B cell (primary cell): ENCODE results near the gene SOX3. TPM values are rescaled to one million over a fixed set of nuclear protein-coding genes. Genes with fewer than 3 reads are reported as not detected.

Source experiments
- ATAC-seq: fragments of 200-7000 bp; cut with Tn5 transposase; one replicate; pipeline ENCODE4 v1.10.0; 2021; ENCODE audit warnings: low read depth, mild to moderate bottlenecking, moderate number of reproducible peaks, moderate library complexity
- CTCF ChIA-PET: fragments of 350-600 bp; sonication (Branson Sonifier 250); formaldehyde crosslinking; loops from one replicate; lab custom pipeline; 2021; ENCODE audit warnings: antibody characterized with exemption, inconsistent platforms; lab: Charles Lee
- POLR2A ChIA-PET: fragments of 350-600 bp; sonication (Branson Sonifier 250); formaldehyde crosslinking; loops from one replicate; lab custom pipeline; 2021; ENCODE audit warnings: antibody characterized with exemption; lab: Charles Lee
- DNase-seq: peaks from one replicate; pipeline ENCODE4 v3.0.0; 2013
- H2AFZ ChIP-seq: 2 replicates; pipeline ENCODE4 v1.6.1; 2012; ENCODE audit warnings: mild to moderate bottlenecking, low read depth, low read length; ENCODE audit not compliant: insufficient read depth, poor library complexity, severe bottlenecking
- H3K27ac ChIP-seq, 2 donors: 1 replicate in 1 of 2; 2 replicates in 1 of 2; pipeline ENCODE4 v1.5.1; 2012 to 2013; ENCODE audit warnings: low read length in 2 of 2, mild to moderate bottlenecking in 2 of 2, moderate library complexity in 1 of 2
- H3K27me3 ChIP-seq, 4 experiments: fragments of 200-600 bp in 1 of 4; sonication (generic) in 1 of 4; replicated peaks in 1 of 4; 1 replicate in 2 of 4; 2 replicates in 2 of 4; pipeline versions ENCODE4 v1.6.1 to v1.7.0; 2013 to 2016; ENCODE audit warnings: low read length in 3 of 4, mild to moderate bottlenecking in 2 of 4, mixed read lengths in 1 of 4, moderate library complexity in 1 of 4; ENCODE audit not compliant: insufficient read depth in 4 of 4, control insufficient read depth in 3 of 4; ENCODE audit errors: control extremely low read depth in 1 of 4
- H3K36me3 ChIP-seq, 2 experiments: replicated peaks in 1 of 2; 1 replicate in 1 of 2; 2 replicates in 1 of 2; pipeline versions ENCODE4 v1.6.1 to v1.7.1; 2013; ENCODE audit warnings: low read length in 1 of 2; ENCODE audit not compliant: insufficient read depth in 2 of 2, control insufficient read depth in 1 of 2; ENCODE audit errors: control extremely low read depth in 1 of 2, extremely low read depth in 1 of 2
- H3K4me1 ChIP-seq, 2 donors: fragments of 200-600 bp in 1 of 2; sonication (generic) in 1 of 2; 1 replicate in 1 of 2; 2 replicates in 1 of 2; pipeline versions ENCODE4 v1.5.1 to v1.6.1; 2013 to 2017; ENCODE audit warnings: low read length in 2 of 2; ENCODE audit not compliant: control insufficient read depth in 2 of 2, insufficient read depth in 2 of 2
- H3K4me2 ChIP-seq: replicated peaks from 2 replicates; pipeline ENCODE3; 2012; ENCODE audit warnings: mild to moderate bottlenecking, low read depth, low read length; ENCODE audit not compliant: poor library complexity, severe bottlenecking
- H3K4me3 ChIP-seq, 5 experiments: fragments of 200-600 bp in 1 of 5; sonication (generic) in 1 of 5; 1 replicate in 3 of 5; 2 replicates in 2 of 5; pipeline versions ENCODE4 v1.5.1 to v1.7.0; 2011 to 2016; ENCODE audit warnings: low read length in 4 of 5, mild to moderate bottlenecking in 4 of 5, low read depth in 2 of 5, control low read depth in 1 of 5, moderate library complexity in 1 of 5; ENCODE audit not compliant: insufficient read depth in 1 of 5; ENCODE audit errors: control extremely low read depth in 1 of 5, extremely low read depth in 1 of 5
- H3K79me2 ChIP-seq: fragments of 200-600 bp; sonication (generic); one replicate; pipeline ENCODE4 v1.6.0; 2016; ENCODE audit warnings: low read length; ENCODE audit not compliant: control insufficient read depth, insufficient read depth
- H3K9ac ChIP-seq: fragments of 200-600 bp; sonication (generic); 2 replicates; pipeline ENCODE4 v1.6.1; 2017; ENCODE audit warnings: mild to moderate bottlenecking, low read length, moderate library complexity
- H3K9me3 ChIP-seq, 3 donors: one replicate each; pipeline versions ENCODE4 v1.6.1 to v1.7.1; 2013; ENCODE audit warnings: low read length in 2 of 3; ENCODE audit not compliant: control insufficient read depth in 2 of 3, insufficient read depth in 1 of 3; ENCODE audit errors: control extremely low read depth in 1 of 3
- H4K20me1 ChIP-seq: 2 replicates; pipeline ENCODE4 v1.6.0; 2012; ENCODE audit warnings: mild to moderate bottlenecking, low read length; ENCODE audit not compliant: insufficient read depth, control insufficient read depth, poor library complexity, severe bottlenecking
- H3K27ac Mint-ChIP-seq: one replicate; pipeline ENCODE4 v1.8.0; 2021; ENCODE audit warnings: mixed read lengths
- H3K27me3 Mint-ChIP-seq: one replicate; pipeline ENCODE4 v1.8.0; 2021; ENCODE audit warnings: mixed read lengths
- H3K4me1 Mint-ChIP-seq: one replicate; pipeline ENCODE4 v1.8.0; 2021; ENCODE audit warnings: mixed read lengths
- H3K4me3 Mint-ChIP-seq: one replicate; pipeline ENCODE4 v1.8.0; 2021; ENCODE audit warnings: mixed read lengths
- H3K9me3 Mint-ChIP-seq: one replicate; pipeline ENCODE4 v1.8.0; 2022; ENCODE audit warnings: mixed read lengths; ENCODE audit not compliant: insufficient read depth
- CTCF ChIP-seq: fragments of 200-600 bp; IDR thresholded peaks from one replicate; pipeline ENCODE4 v1.8.0; 2022; ENCODE audit warnings: antibody characterized with exemption, mild to moderate bottlenecking
- EZH2 ChIP-seq: IDR thresholded peaks from 2 replicates; pipeline ENCODE4 v1.6.1; 2012; ENCODE audit warnings: borderline replicate concordance, low read depth, mild to moderate bottlenecking, moderate library complexity, low read length; ENCODE audit not compliant: insufficient read depth, poor library complexity, severe bottlenecking
- WGBS: methylation state at CpG from one replicate; pipeline ENCODE4 v1.1.5; 2013; ENCODE audit warnings: missing lambda C conversion rate; ENCODE audit not compliant: insufficient coverage; 5-methylcytosine and 5-hydroxymethylcytosine counted together
- intact Hi-C: fragments of 100-400 bp; cut with micrococcal nuclease; formaldehyde crosslinking; loops from one replicate; pipeline ENCODE4 v1.10.0; 2022
- polyA plus RNA-seq: library from polyadenylated mRNA; depleted of rRNA; stranded (reverse); fragments of >200 nt; gene quantifications from 2 replicates; pipeline ENCODE4 v1.2.3, GENCODE V29; 2012
- total RNA-seq, 2 donors: library from RNA; stranded (reverse); fragments of 120-200 nt in 1 of 2; gene quantifications; 1 replicate in 1 of 2; 2 replicates in 1 of 2; pipeline versions ENCODE4 v1.2.3 to v1.2.4, GENCODE V29; 2013 to 2022

The SOX3 gene
- total and polyA plus RNA-seq, 2 donors (not counting 1 experiment from before 2014, with no cell fraction given): not detected

- H3K79me2 ChIP-seq: no peaks in the 10 kb centered on the region
- H3K9me3 ChIP-seq: no peaks in the 10 kb centered on the region
- no peaks in the 10 kb centered on the region for H3K4me1 ChIP-seq
- Mint-ChIP-seq H3K4me1 (no peaks in the 10 kb centered on the region), H3K9me3 (no peaks in the 10 kb centered on the region), H3K4me3 (no peak overlapping the region), H3K27ac (no peak overlapping the region), H3K27me3 (peaks cover 13% of the 10 kb centered on the region)
- no CpG with 5 or more reads among the region's 1 CpG for WGBS
- H3K4me2 ChIP-seq: no peak overlapping the region
- no peak overlapping the region for H3K4me3 ChIP-seq
- no peaks in the 10 kb centered on the region for H3K36me3 ChIP-seq
- intact Hi-C loops: no loop called here
- CTCF ChIA-PET: no interaction called here
- no peaks in the 10 kb centered on the region for H4K20me1 ChIP-seq
- no peak overlapping the region for H2AFZ ChIP-seq
- H3K27ac ChIP-seq: no peak overlapping the region
- ATAC-seq (no peak), DNase-seq (no peak)
- H3K9ac ChIP-seq: no peak overlapping the region
- POLR2A ChIA-PET: no interaction called here
- peaks cover 0 to 7% (median 1%) of the 10 kb centered on the region in 4 experiments for H3K27me3 ChIP-seq
- TF ChIP-seq EZH2: no peak
- no peak for TF ChIP-seq CTCF
Observed at GRCh38 chrX:140514554-140514953, 9.7 kb upstream of the SOX3 start.

GRCh38 chrX:140510895-140511295, 6.0 kb upstream of the SOX3 start:
- TF ChIP-seq CTCF: no peak
- TF ChIP-seq EZH2: no peak
- no peak overlapping the region for H3K4me2 ChIP-seq
- H3K4me1 Mint-ChIP-seq: no peaks in the 10 kb centered on the region
- H3K79me2 ChIP-seq: no peaks in the 10 kb centered on the region
- H3K27ac ChIP-seq: no peak overlapping the region
- H4K20me1 ChIP-seq: no peaks in the 10 kb centered on the region
- no peaks in the 10 kb centered on the region for H3K36me3 ChIP-seq
- DNase-seq: no peak
- POLR2A ChIA-PET: no interaction called here
- 28% methylated on average over 37 of the region's 42 CpGs for WGBS
- H3K4me3 ChIP-seq: no peak overlapping the region
- peaks cover 26% of the 10 kb centered on the region for H3K27me3 Mint-ChIP-seq
- H3K9me3 ChIP-seq: peaks cover 0 to 3% (median 0%) of the 10 kb centered on the region in 3 donors
- ATAC-seq: no peak
- H3K4me1 ChIP-seq: no peaks in the 10 kb centered on the region
- H3K9ac ChIP-seq: no peak overlapping the region
- H3K27ac Mint-ChIP-seq: no peak overlapping the region
- CTCF ChIA-PET: no interaction called here
- intact Hi-C loops: no loop called here
- H3K4me3 Mint-ChIP-seq: no peak overlapping the region
- H3K9me3 Mint-ChIP-seq: no peaks in the 10 kb centered on the region
- H2AFZ ChIP-seq: no peak overlapping the region
- H3K27me3 ChIP-seq: peaks cover 0 to 27% (median 3%) of the 10 kb centered on the region in 4 experiments
